ENCODE data around the gene U2AF2.

U2AF2 gene

GRCh38 chr19:55626350-55626749, 28.5 kb upstream of the U2AF2 start:
- ATAC-seq (ENCODE audit: low read depth), result no peak
- peaks cover 15% of the 10 kb centered on the region for H3K4me1 Mint-ChIP-seq
- no peak overlapping the region for H3K27ac Mint-ChIP-seq
- H3K9me3 Mint-ChIP-seq, result peaks cover 2% of the 10 kb centered on the region
- no peaks in the 10 kb centered on the region for H3K27me3 Mint-ChIP-seq
- no peaks in the 10 kb centered on the region for H3K36me3 Mint-ChIP-seq
- DNase-seq (ENCODE audit: low spot score in 2 of 2), result no peak
- H3K4me3 Mint-ChIP-seq, result no peak overlapping the region

- peak overlapping the region; percentile 12 for H3K27ac Mint-ChIP-seq
- peaks cover 33% of the 10 kb centered on the region for H3K4me1 Mint-ChIP-seq
- H3K9me3 Mint-ChIP-seq, result no peaks in the 10 kb centered on the region
- ATAC-seq (ENCODE audit: low read depth) (peak; percentile 48), DNase-seq (ENCODE audit: low spot score in 2 of 2) (peak; percentile 92 to 93)
- H3K27me3 Mint-ChIP-seq, result no peaks in the 10 kb centered on the region
- peaks cover 19% of the 10 kb centered on the region for H3K36me3 Mint-ChIP-seq
- H3K4me3 Mint-ChIP-seq, result no peak overlapping the region
Observed at GRCh38 chr19:55632463-55632834, 22.4 kb upstream of the U2AF2 start.

DNA sequence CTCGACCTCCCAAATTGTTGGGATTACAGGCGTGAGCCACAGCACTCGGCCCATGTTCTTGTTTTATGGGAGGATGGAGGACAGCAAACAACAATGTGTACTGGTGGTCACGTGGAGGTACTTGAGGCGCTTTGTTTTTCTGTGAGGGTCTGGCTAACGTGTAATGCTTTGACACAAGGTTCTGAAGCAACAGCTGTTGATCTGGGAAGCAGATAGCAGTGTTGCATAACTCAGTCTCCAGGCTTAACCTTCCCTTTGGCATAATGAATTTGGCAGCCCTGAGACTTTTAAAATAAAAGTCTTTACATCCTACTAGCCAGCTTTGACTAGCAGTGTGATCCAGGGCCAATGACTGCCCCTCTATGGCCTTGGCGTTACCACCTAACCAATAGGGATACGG, 21.0 kb upstream of the U2AF2 start:
- Mint-ChIP-seq H3K27me3 (no peaks in the 10 kb centered on the region), H3K27ac (no peak overlapping the region), H3K9me3 (peaks cover 2% of the 10 kb centered on the region), H3K4me1 (peaks cover 40% of the 10 kb centered on the region), H3K4me3 (no peak overlapping the region), H3K36me3 (peaks cover 24% of the 10 kb centered on the region)
- ATAC-seq (ENCODE audit: low read depth) (no peak), DNase-seq (ENCODE audit: low spot score in 2 of 2) (no peak)

GRCh38 chr19:55635334-55635717, 19.5 kb upstream of the U2AF2 start:
- H3K36me3 Mint-ChIP-seq, result peaks cover 25% of the 10 kb centered on the region
- peak overlapping the region; percentile 100 for H3K27ac Mint-ChIP-seq
- no peak for DNase-seq (ENCODE audit: low spot score in 2 of 2)
- H3K27me3 Mint-ChIP-seq, result no peaks in the 10 kb centered on the region
- no peak for ATAC-seq (ENCODE audit: low read depth)
- H3K4me1 Mint-ChIP-seq, result peaks cover 43% of the 10 kb centered on the region
- H3K9me3 Mint-ChIP-seq, result peaks cover 2% of the 10 kb centered on the region
- peak overlapping the region; percentile 100 for H3K4me3 Mint-ChIP-seq

DNA sequence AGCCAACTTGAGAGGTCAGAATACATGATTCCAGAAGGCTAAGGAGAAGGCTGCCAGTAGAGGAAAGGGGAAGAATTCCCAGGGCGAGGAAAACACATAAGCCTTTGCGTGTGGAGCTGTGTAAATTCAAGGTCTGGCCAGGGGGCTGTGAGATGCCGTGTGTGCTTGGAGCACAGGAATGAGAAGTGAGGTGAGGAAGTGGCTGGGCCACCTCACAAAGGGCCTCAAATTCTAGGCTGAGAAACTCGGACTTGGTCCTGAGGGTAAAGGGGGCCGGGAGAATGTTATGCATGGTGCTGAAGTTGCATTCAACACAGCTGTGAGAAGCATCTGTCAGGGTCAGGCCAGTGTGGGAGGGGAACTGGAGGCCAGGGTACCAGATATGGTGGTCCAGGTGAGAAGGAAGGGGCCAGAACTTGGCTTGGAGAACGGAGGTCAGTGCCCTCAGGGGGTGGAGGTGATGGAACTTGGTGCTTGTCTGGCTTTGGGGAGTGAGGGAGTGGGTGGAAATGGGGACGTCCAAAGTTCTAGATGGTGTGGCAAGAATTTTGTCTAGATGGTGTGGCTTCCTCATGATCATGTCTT, 18.9 kb upstream of the U2AF2 start:
- H3K9me3 Mint-ChIP-seq, result peaks cover 2% of the 10 kb centered on the region
- peak overlapping the region; percentile 100 for H3K27ac Mint-ChIP-seq
- H3K4me3 Mint-ChIP-seq, result peak overlapping the region; percentile 100
- H3K27me3 Mint-ChIP-seq, result no peaks in the 10 kb centered on the region
- H3K36me3 Mint-ChIP-seq, result peaks cover 25% of the 10 kb centered on the region
- DNase-seq (ENCODE audit: low spot score in 2 of 2), result no peak
- H3K4me1 Mint-ChIP-seq, result peaks cover 43% of the 10 kb centered on the region
- no peak for ATAC-seq (ENCODE audit: low read depth)

GRCh38 chr19:55636723-55637122, 18.1 kb upstream of the U2AF2 start:
- H3K4me1 Mint-ChIP-seq, result peaks cover 44% of the 10 kb centered on the region
- H3K27ac Mint-ChIP-seq, result peak overlapping the region; percentile 100
- H3K4me3 Mint-ChIP-seq, result peak overlapping the region; percentile 100
- peaks cover 25% of the 10 kb centered on the region for H3K36me3 Mint-ChIP-seq
- DNase-seq (ENCODE audit: low spot score in 2 of 2), result no peak
- ATAC-seq (ENCODE audit: low read depth), result no peak
- no peaks in the 10 kb centered on the region for H3K27me3 Mint-ChIP-seq
- H3K9me3 Mint-ChIP-seq, result peaks cover 2% of the 10 kb centered on the region

- DNase-seq (ENCODE audit: low spot score in 2 of 2) (no peak), ATAC-seq (ENCODE audit: low read depth) (no peak)
- H3K4me1 Mint-ChIP-seq, result peaks cover 44% of the 10 kb centered on the region
- H3K27me3 Mint-ChIP-seq, result no peaks in the 10 kb centered on the region
- peak overlapping the region; percentile 100 for H3K27ac Mint-ChIP-seq
- peak overlapping the region; percentile 15 for H3K4me3 Mint-ChIP-seq
- peaks cover 25% of the 10 kb centered on the region for H3K36me3 Mint-ChIP-seq
- H3K9me3 Mint-ChIP-seq, result peaks cover 2% of the 10 kb centered on the region
Observed at GRCh38 chr19:55637534-55637933, 17.3 kb upstream of the U2AF2 start.

DNA sequence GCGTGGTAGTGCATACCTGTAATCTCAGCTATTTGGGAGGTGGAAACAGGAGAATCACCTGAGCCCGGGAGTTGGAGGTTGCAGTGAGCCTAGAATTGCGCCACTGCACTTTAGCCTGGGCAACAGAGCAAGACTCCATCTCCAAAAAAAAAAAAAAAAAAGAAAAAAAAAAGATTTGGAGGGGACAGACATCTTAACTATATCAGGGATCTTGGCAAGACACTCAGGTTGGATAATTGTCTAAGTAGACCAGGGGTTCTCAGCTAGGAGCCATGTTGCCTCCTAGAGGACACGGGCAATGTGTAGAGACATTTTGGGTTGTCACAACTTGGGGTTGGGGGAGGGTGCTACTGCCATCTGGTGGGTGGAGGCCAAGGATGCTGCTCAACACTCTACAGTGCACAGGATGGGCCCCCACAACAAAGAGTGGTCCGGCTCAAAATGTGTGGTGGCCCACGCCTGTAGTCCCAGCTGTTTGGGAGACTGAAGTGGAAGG, 15.9 kb upstream of the U2AF2 start:
- ATAC-seq (ENCODE audit: low read depth) (peak; percentile 27), DNase-seq (ENCODE audit: low spot score in 2 of 2) (peak in 1 of 2 donors; percentile 59)
- no peaks in the 10 kb centered on the region for H3K27me3 Mint-ChIP-seq
- H3K9me3 Mint-ChIP-seq, result peaks cover 2% of the 10 kb centered on the region
- no peak overlapping the region for H3K4me3 Mint-ChIP-seq
- H3K27ac Mint-ChIP-seq, result no peak overlapping the region
- peaks cover 25% of the 10 kb centered on the region for H3K36me3 Mint-ChIP-seq
- H3K4me1 Mint-ChIP-seq, result peaks cover 52% of the 10 kb centered on the region

- DNase-seq (ENCODE audit: low spot score in 2 of 2), result peak; percentile 72 to 74
- peaks cover 54% of the 10 kb centered on the region for H3K4me1 Mint-ChIP-seq
- peak overlapping the region; percentile 63 for H3K4me3 Mint-ChIP-seq
Observed at GRCh38 chr19:55640043-55640576, 14.7 kb upstream of the U2AF2 start.

GRCh38 chr19:55640577-55641425, 14.0 kb upstream of the U2AF2 start, which contains the start of gene ZNF580:
TSS of gene ZNF580 (plus strand) at chr19:55641002. CDS start at chr19:55642509, 1,507 bp downstream.
- Mint-ChIP-seq H3K36me3 (peaks cover 18% of the 10 kb centered on the region), H3K4me3 (peak within 1 kb of the TSS; percentile 95), H3K27ac (peak within 1 kb of the TSS; percentile 87), H3K27me3 (no peaks in the 10 kb centered on the region), H3K4me1 (peaks cover 53% of the 10 kb centered on the region), H3K9me3 (peaks cover 2% of the 10 kb centered on the region)
- DNase-seq (ENCODE audit: low spot score in 2 of 2) (peak in 1 of 2 donors; percentile 65), ATAC-seq (ENCODE audit: low read depth) (no peak)

More at GRCh38 chr19:55640043-55640576, 14.7 kb upstream of the U2AF2 start:
- Mint-ChIP-seq H3K9me3 (peaks cover 2% of the 10 kb centered on the region), H3K27ac (peak overlapping the region; percentile 67), H3K27me3 (no peaks in the 10 kb centered on the region), H3K36me3 (peaks cover 21% of the 10 kb centered on the region)
- ATAC-seq (ENCODE audit: low read depth), result peak; percentile 59

GRCh38 chr19:55641426-55642152, 13.2 kb upstream of the U2AF2 start:
- peaks cover 2% of the 10 kb centered on the region for H3K9me3 Mint-ChIP-seq
- DNase-seq (ENCODE audit: low spot score in 2 of 2), result no peak
- peak overlapping the region; percentile 95 for H3K4me3 Mint-ChIP-seq
- no peaks in the 10 kb centered on the region for H3K27me3 Mint-ChIP-seq
- H3K36me3 Mint-ChIP-seq, result peaks cover 10% of the 10 kb centered on the region
- ATAC-seq (ENCODE audit: low read depth), result no peak
- peaks cover 45% of the 10 kb centered on the region for H3K4me1 Mint-ChIP-seq
- peak overlapping the region; percentile 87 for H3K27ac Mint-ChIP-seq

GRCh38 chr19:55642153-55643002, 12.5 kb upstream of the U2AF2 start:
- H3K9me3 Mint-ChIP-seq, result peaks cover 2% of the 10 kb centered on the region
- peaks cover 8% of the 10 kb centered on the region for H3K36me3 Mint-ChIP-seq
- peak overlapping the region; percentile 95 for H3K4me3 Mint-ChIP-seq
- H3K4me1 Mint-ChIP-seq, result peaks cover 44% of the 10 kb centered on the region
- peak overlapping the region; percentile 93 for H3K27ac Mint-ChIP-seq
- DNase-seq (ENCODE audit: low spot score in 2 of 2), result no peak
- H3K27me3 Mint-ChIP-seq, result no peaks in the 10 kb centered on the region
- no peak for ATAC-seq (ENCODE audit: low read depth)
